Measurements from ENCODE around the gene EPC2.
"Not testable (repeated sequence)": the region's sequence is repeated elsewhere in the genome, so short reads cannot be mapped to it uniquely, and the experiment has no call there.

EPC2 gene

GRCh38 chr2:148737742-148738141, 93.2 kb downstream of the EPC2 start:
- DNase-seq = no peak

GRCh38 chr2:148739454-148740105, 95.0 kb downstream of the EPC2 start:
- DNase-seq = no peak

- DNase-seq = no peak
These were observed 97.8 kb downstream of the EPC2 start for GRCh38 chr2:148742373-148742772.

- DNase-seq = no peak
These were observed 100.8 kb downstream of the EPC2 start for GRCh38 chr2:148745151-148745851.

GRCh38 chr2:148746973-148747372, 102.4 kb downstream of the EPC2 start:
- DNase-seq = no peak

- no peak for DNase-seq
These were observed 107.4 kb downstream of the EPC2 start for GRCh38 chr2:148751907-148752306.

- DNase-seq = no peak
These were observed 108.4 kb downstream of the EPC2 start for GRCh38 chr2:148752977-148753376.

- DNase-seq = no peak
These were observed 110.3 kb downstream of the EPC2 start for GRCh38 chr2:148754864-148755263.

GRCh38 chr2:148756292-148756975, 111.9 kb downstream of the EPC2 start:
- no peak for DNase-seq

- no peak for DNase-seq
These were observed 120.3 kb downstream of the EPC2 start for GRCh38 chr2:148764815-148765214.

- DNase-seq = no peak
These were observed 125.5 kb downstream of the EPC2 start for GRCh38 chr2:148770047-148770446.

- DNase-seq = no peak
These were observed 137.0 kb downstream of the EPC2 start for GRCh38 chr2:148781544-148781943.

GRCh38 chr2:148789059-148789458, 144.5 kb downstream of the EPC2 start:
- no peak for DNase-seq

- not testable (repeated sequence) for DNase-seq
These were observed 145.6 kb downstream of the EPC2 start for GRCh38 chr2:148790172-148790571.

GRCh38 chr2:148794558-148794957, 150.0 kb downstream of the EPC2 start:
- DNase-seq = no peak

- no peak for DNase-seq
These were observed 152.4 kb downstream of the EPC2 start for GRCh38 chr2:148796735-148797512.

GRCh38 chr2:148802448-148803220, 158.1 kb downstream of the EPC2 start:
- DNase-seq = no peak

GRCh38 chr2:148810081-148810480, 165.5 kb downstream of the EPC2 start:
- no peak for DNase-seq

GRCh38 chr2:148812306-148812705, 167.8 kb downstream of the EPC2 start:
- no peak for DNase-seq

- DNase-seq = peak; percentile 84
These were observed 169.1 kb downstream of the EPC2 start for GRCh38 chr2:148813603-148814065.

GRCh38 chr2:148814143-148814859, 169.8 kb downstream of the EPC2 start:
- no peak for DNase-seq

All from activated CD8-positive, alpha-beta memory T cell treated with anti-CD3 and anti-CD28 coated beads, Interleukin-2, amount 50 U/mL, for 48 hours (primary cell).